ENCODE results near the gene GIMAP2. TPM values are rescaled to one million over a fixed set of nuclear protein-coding genes. Genes with fewer than 3 reads are reported as not detected.

The GIMAP2 gene
- total RNA-seq, 6 experiments from 2014 or later, result not detected

- no peaks in the 10 kb centered on the region; the same call in 1 of the 2 replicates for H3K27me3 Mint-ChIP-seq (ENCODE audit: insufficient read depth)
- H3K4me3 Mint-ChIP-seq, result no peak overlapping the region
- no peak for TF ChIP-seq CTCF (IDR thresholded peaks at IDR 0.05)
- peaks cover 59% of the 10 kb centered on the region for H3K9me3 Mint-ChIP-seq
- no peaks in the 10 kb centered on the region; the same call in 1 of the 2 replicates for H3K4me1 Mint-ChIP-seq (ENCODE audit: low read depth)
- H3K27ac Mint-ChIP-seq, result no peak overlapping the region
- H3K36me3 Mint-ChIP-seq (ENCODE audit: low read depth), result no peaks in the 10 kb centered on the region
- DNase-seq, result no peak
Observed at GRCh38 chr7:150688630-150689029, 3.1 kb downstream of the GIMAP2 start.

- Mint-ChIP-seq H3K4me1 (ENCODE audit: low read depth) (no peaks in the 10 kb centered on the region), H3K4me3 (no peak overlapping the region)
- no peak for DNase-seq
Observed at GRCh38 chr7:150695654-150696053, 10.1 kb downstream of the GIMAP2 start.

GRCh38 chr7:150703209-150703608 lies 17.7 kb downstream of the GIMAP2 start:
- no peaks in the 10 kb centered on the region for H3K4me1 Mint-ChIP-seq (ENCODE audit: low read depth)
- peaks cover 76% of the 10 kb centered on the region for H3K9me3 Mint-ChIP-seq

More at GRCh38 chr7:150695654-150696053, 10.1 kb downstream of the GIMAP2 start:
- H3K27ac Mint-ChIP-seq, result no peak overlapping the region
- no peaks in the 10 kb centered on the region for H3K27me3 Mint-ChIP-seq (ENCODE audit: insufficient read depth)
- H3K9me3 Mint-ChIP-seq, result peaks cover 79% of the 10 kb centered on the region
- H3K36me3 Mint-ChIP-seq (ENCODE audit: low read depth), result no peaks in the 10 kb centered on the region
- no peak for TF ChIP-seq CTCF (IDR thresholded peaks at IDR 0.05)

GRCh38 chr7:150715293-150715692 lies 29.8 kb downstream of the GIMAP2 start:
- Mint-ChIP-seq H3K27ac (no peak overlapping the region), H3K36me3 (ENCODE audit: low read depth) (no peaks in the 10 kb centered on the region), H3K9me3 (peaks cover 37% of the 10 kb centered on the region), H3K4me1 (ENCODE audit: low read depth) (no peaks in the 10 kb centered on the region), H3K4me3 (no peak overlapping the region), H3K27me3 (ENCODE audit: insufficient read depth) (no peaks in the 10 kb centered on the region)
- no peak for TF ChIP-seq CTCF (IDR thresholded peaks at IDR 0.05)
- no peak for DNase-seq

More at GRCh38 chr7:150703209-150703608, 17.7 kb downstream of the GIMAP2 start:
- no peak for DNase-seq
- no peak for TF ChIP-seq CTCF (IDR thresholded peaks at IDR 0.05)
- Mint-ChIP-seq H3K36me3 (ENCODE audit: low read depth) (no peaks in the 10 kb centered on the region), H3K4me3 (no peak overlapping the region), H3K27ac (no peak overlapping the region), H3K27me3 (ENCODE audit: insufficient read depth) (no peaks in the 10 kb centered on the region; the same call in 1 of the 2 replicates)

- peaks cover 38% of the 10 kb centered on the region for H3K9me3 Mint-ChIP-seq
Observed at GRCh38 chr7:150715738-150716137, 30.2 kb downstream of the GIMAP2 start.

More at GRCh38 chr7:150715738-150716137, 30.2 kb downstream of the GIMAP2 start:
- DNase-seq, result no peak
- no peak for TF ChIP-seq CTCF (IDR thresholded peaks at IDR 0.05)
- no peak overlapping the region for H3K4me3 Mint-ChIP-seq
- no peaks in the 10 kb centered on the region for H3K27me3 Mint-ChIP-seq (ENCODE audit: insufficient read depth)
- no peak overlapping the region for H3K27ac Mint-ChIP-seq
- no peaks in the 10 kb centered on the region for H3K4me1 Mint-ChIP-seq (ENCODE audit: low read depth)
- H3K36me3 Mint-ChIP-seq (ENCODE audit: low read depth), result no peaks in the 10 kb centered on the region

All from HFFc6 (cell line).